Activated B cell treated with CpG ODN at 0.5 μM for 24 hours (primary cell): ENCODE results near the gene RAVER2. TPM values are rescaled to one million over a fixed set of nuclear protein-coding genes. Genes with fewer than 3 reads are reported as not detected.
"Not testable (repeated sequence)": the region's sequence is repeated elsewhere in the genome, so short reads cannot be mapped to it uniquely, and the experiment has no call there.

ENCODE experiments used
- ATAC-seq: fragments of 200-7000 bp; cut with Tn5 transposase; one replicate; pipeline ENCODE4 v1.10.0; 2021; ENCODE audit warnings: low read depth, mild to moderate bottlenecking, moderate library complexity
- CTCF ChIA-PET: fragments of 350-600 bp; sonication (Branson Sonifier 250); formaldehyde crosslinking; loops from one replicate; lab custom pipeline; 2021; ENCODE audit warnings: antibody characterized with exemption; lab: Charles Lee
- POLR2A ChIA-PET: fragments of 350-600 bp; sonication (Branson Sonifier 250); formaldehyde crosslinking; loops from one replicate; lab custom pipeline; 2021; ENCODE audit warnings: antibody characterized with exemption; lab: Charles Lee
- DNase-seq: peaks from one replicate; pipeline ENCODE4 v3.0.0; 2022
- H3K27ac Mint-ChIP-seq: one replicate; pipeline ENCODE4 v1.8.0; 2020; ENCODE audit warnings: mixed read lengths
- H3K27me3 Mint-ChIP-seq: one replicate; pipeline ENCODE4 v1.8.0; 2021; ENCODE audit warnings: mixed read lengths
- H3K36me3 Mint-ChIP-seq: one replicate; pipeline ENCODE4 v1.8.0; 2021; ENCODE audit warnings: low read depth, mixed read lengths
- H3K4me1 Mint-ChIP-seq: one replicate; pipeline ENCODE4 v1.8.0; 2021; ENCODE audit warnings: mixed read lengths
- H3K4me3 Mint-ChIP-seq: one replicate; pipeline ENCODE4 v1.8.0; 2020; ENCODE audit warnings: mild to moderate bottlenecking, mixed read lengths
- H3K9me3 Mint-ChIP-seq: one replicate; pipeline ENCODE4 v1.8.0; 2020; ENCODE audit warnings: mixed read lengths
- CTCF ChIP-seq: fragments of 200-600 bp; IDR thresholded peaks from one replicate; pipeline ENCODE4 v1.8.0; 2022; ENCODE audit warnings: antibody characterized with exemption, mild to moderate bottlenecking
- intact Hi-C: fragments of 100-400 bp; cut with micrococcal nuclease; formaldehyde crosslinking; loops from one replicate; pipeline ENCODE4 v1.15.1; 2024
- total RNA-seq: library from RNA; stranded (reverse); gene quantifications from 2 replicates; pipeline ENCODE4 v1.2.3, GENCODE V29; 2022

RAVER2 gene
- total RNA-seq, 1 donor from 2014 or later = 1.2 TPM

GRCh38 chr1:64734287-64734652 is 10.6 kb upstream of the RAVER2 start:
- Mint-ChIP-seq H3K27ac (no peak overlapping the region), H3K4me3 (no peak overlapping the region), H3K27me3 (peaks cover 4% of the 10 kb centered on the region), H3K9me3 (no peaks in the 10 kb centered on the region), H3K4me1 (no peaks in the 10 kb centered on the region), H3K36me3 (no peaks in the 10 kb centered on the region)
- TF ChIP-seq CTCF = no peak
- ATAC-seq = no peak
- CTCF ChIA-PET = no interaction called here
- POLR2A ChIA-PET = no interaction called here
- no peak for DNase-seq
- intact Hi-C loops = no loop called here

- H3K36me3 Mint-ChIP-seq, H3K4me3 Mint-ChIP-seq, DNase-seq, POLR2A ChIA-PET, ATAC-seq, H3K9me3 Mint-ChIP-seq, H3K27ac Mint-ChIP-seq, CTCF ChIA-PET, H3K27me3 Mint-ChIP-seq: not testable (repeated sequence)
- peaks cover 11% of the 10 kb centered on the region for H3K4me1 Mint-ChIP-seq
- intact Hi-C loops = loop anchor here (10.0 kb wide), 1 partner anchor 684 kb away; the partner anchor contains the start of genes LEPR and LEPROT
Observed at GRCh38 chr1:64740687-64741086, 4.2 kb upstream of the RAVER2 start.

- Mint-ChIP-seq H3K4me1 (peaks cover 20% of the 10 kb centered on the region), H3K36me3 (no peaks in the 10 kb centered on the region), H3K27ac (peak overlapping the region; percentile 18), H3K9me3 (no peaks in the 10 kb centered on the region), H3K27me3 (peaks cover 8% of the 10 kb centered on the region), H3K4me3 (peak overlapping the region; percentile 85)
- no peak for DNase-seq
- intact Hi-C loops = loop anchor here (1.0 to 10.0 kb wide), 2 partner anchors 331 to 681 kb away; partner anchors contain the start of genes LEPR and LEPROT
- ATAC-seq = no peak
- no peak for TF ChIP-seq CTCF
- ChIA-PET POLR2A (no interaction called here), CTCF (interaction anchor here (1.2 kb wide), 1 partner anchor 9 kb away, joined by 3 read pairs; no protein-coding TSS in a partner anchor)
Observed at GRCh38 chr1:64743954-64744491, 852 bp upstream of the RAVER2 start.

DNA sequence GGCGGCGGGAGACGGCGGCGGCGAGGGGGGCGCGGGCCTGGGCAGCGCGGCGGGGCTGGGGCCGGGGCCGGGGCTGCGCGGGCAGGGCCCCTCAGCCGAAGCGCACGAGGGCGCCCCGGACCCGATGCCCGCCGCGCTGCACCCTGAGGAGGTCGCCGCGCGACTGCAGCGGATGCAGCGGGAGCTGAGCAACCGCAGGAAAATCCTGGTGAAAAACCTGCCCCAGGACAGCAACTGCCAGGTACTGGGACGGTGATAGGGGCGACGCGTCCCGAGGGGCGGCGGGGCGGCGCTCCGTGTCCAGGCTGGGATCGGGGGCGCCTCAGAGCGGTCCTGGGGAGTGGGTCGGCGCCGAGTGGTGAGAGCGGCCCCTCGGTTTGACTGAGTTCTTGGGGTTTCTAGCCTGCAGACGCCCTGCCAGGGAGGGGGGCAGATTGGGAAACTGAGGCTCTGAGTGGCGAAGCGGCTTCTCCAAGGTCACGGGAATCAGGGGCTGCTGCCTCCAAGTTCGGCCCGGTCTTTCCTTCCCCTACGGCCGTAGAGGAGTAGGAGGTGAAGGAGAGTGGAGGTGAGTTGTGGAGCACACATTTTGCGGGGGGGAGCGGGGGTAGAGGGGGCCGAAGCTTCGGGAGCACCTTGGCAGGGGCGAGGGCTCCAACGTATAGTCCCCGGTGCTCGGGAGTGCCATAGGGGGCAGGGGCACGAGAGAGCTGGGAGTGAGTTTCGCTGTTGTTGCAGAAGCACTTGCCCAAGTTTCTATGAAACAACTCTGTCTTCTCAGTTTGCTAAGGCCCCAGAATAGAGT is 508 bp downstream of the RAVER2 start:
- no peaks in the 10 kb centered on the region for H3K9me3 Mint-ChIP-seq
- H3K4me3 Mint-ChIP-seq = peak overlapping the region; percentile 83
- ATAC-seq (peak; percentile 32), DNase-seq (no peak)
- ChIA-PET CTCF (no interaction called here), POLR2A (no interaction called here)
- intact Hi-C loops = loop anchor here (1.0 to 10.0 kb wide), 2 partner anchors 79 to 679 kb away; partner anchors contain the start of genes LEPR and LEPROT
- peaks cover 20% of the 10 kb centered on the region for H3K4me1 Mint-ChIP-seq
- peaks cover 8% of the 10 kb centered on the region for H3K27me3 Mint-ChIP-seq
- no peak for TF ChIP-seq CTCF
- H3K36me3 Mint-ChIP-seq = no peaks in the 10 kb centered on the region
- peak overlapping the region; percentile 2 for H3K27ac Mint-ChIP-seq

GRCh38 chr1:64745986-64746940 is 1.4 kb downstream of the RAVER2 start:
- TF ChIP-seq CTCF = no peak
- peak overlapping the region; percentile 35 for H3K27ac Mint-ChIP-seq
- DNase-seq = no peak
- no peaks in the 10 kb centered on the region for H3K9me3 Mint-ChIP-seq
- H3K4me1 Mint-ChIP-seq = peaks cover 20% of the 10 kb centered on the region
- H3K27me3 Mint-ChIP-seq = peaks cover 8% of the 10 kb centered on the region
- no peaks in the 10 kb centered on the region for H3K36me3 Mint-ChIP-seq
- intact Hi-C loops = loop anchor here (1.0 to 10.0 kb wide), 2 partner anchors 78 to 679 kb away; partner anchors contain the start of genes LEPR and LEPROT
- peak; percentile 19 for ATAC-seq
- H3K4me3 Mint-ChIP-seq = peak overlapping the region; percentile 83
- POLR2A ChIA-PET = no interaction called here
- CTCF ChIA-PET = no interaction called here
